K562 (cell line): Measurements from ENCODE around the gene TSPAN13. TPM values are rescaled to one million over a fixed set of nuclear protein-coding genes. Genes with fewer than 3 reads are reported as not detected.

ENCODE experiments used
- ATF4 ChIP-seq: fragments of 450-650 bp; formaldehyde crosslinking; IDR thresholded peaks from 2 replicates; pipeline ENCODE4 v1.4.0; 2022; ENCODE audit warnings: mild to moderate bottlenecking, moderate library complexity
- BHLHE40 ChIP-seq: IDR thresholded peaks from 2 replicates; pipeline ENCODE4 v1.6.1; 2011; ENCODE audit warnings: low read length, improper control_type of control experiment
- ID3 ChIP-seq, 2 experiments: fragments of 250-450 bp in 1 of 2; fragments of 450-650 bp in 1 of 2; sonication (Bioruptor Pico) in 1 of 2; IDR thresholded peaks; 2 replicates each; pipeline versions ENCODE4 v1.6.1 to v1.8.0; 2016 to 2021; ENCODE audit warnings: mild to moderate bottlenecking in 2 of 2, moderate library complexity in 2 of 2, missing compliant biosample characterization in 1 of 2, missing genetic modification characterization in 1 of 2
- ILF3 ChIP-seq: fragments of 450-650 bp; IDR thresholded peaks from 2 replicates; pipeline ENCODE4 v1.6.1; 2018; ENCODE audit warnings: antibody characterized with exemption, mild to moderate bottlenecking, moderate library complexity, borderline replicate concordance
- MLX ChIP-seq, 2 experiments: fragments of 450-650 bp in 1 of 2; sonication (generic) in 1 of 2; formaldehyde crosslinking; conservative IDR thresholded peaks; 2 replicates each; pipeline versions ENCODE4 v1.4.0 to v1.8.1; 2020 to 2022; ENCODE audit warnings: mild to moderate bottlenecking in 1 of 2, missing genetic modification reagents in 1 of 2
- NELFE ChIP-seq: IDR thresholded peaks from 2 replicates; pipeline ENCODE4 v1.6.1; 2011; ENCODE audit warnings: mild to moderate bottlenecking; ENCODE audit not compliant: insufficient read depth, insufficient read length
- NR2F6 ChIP-seq: fragments of 450-650 bp; formaldehyde crosslinking; IDR thresholded peaks from 2 replicates; pipeline ENCODE4 v1.4.0; 2020; ENCODE audit warnings: mild to moderate bottlenecking
- PTRF ChIP-seq: fragments of 450-650 bp; IDR thresholded peaks from 2 replicates; pipeline ENCODE4 v1.6.1; 2016; ENCODE audit warnings: mild to moderate bottlenecking, missing genetic modification characterization, missing compliant biosample characterization
- RAD21 ChIP-seq, 2 experiments: fragments of 250-450 bp in 1 of 2; fragments of 450-650 bp in 1 of 2; sonication (Bioruptor Pico) in 1 of 2; formaldehyde crosslinking in 1 of 2; IDR thresholded peaks in 1 of 2; conservative IDR thresholded peaks in 1 of 2; 2 replicates each; pipeline versions ENCODE4 v1.4.0 to v1.8.0; 2020 to 2022; ENCODE audit warnings: mild to moderate bottlenecking in 2 of 2, moderate library complexity in 1 of 2
- SIN3A ChIP-seq, 2 experiments: fragments of 150-350 bp in 1 of 2; IDR thresholded peaks; 2 replicates each; pipeline ENCODE4 v1.6.1; 2011 to 2016; ENCODE audit warnings: borderline replicate concordance in 2 of 2, low read depth in 2 of 2, low read length in 2 of 2, mild to moderate bottlenecking in 2 of 2, moderate library complexity in 2 of 2; ENCODE audit not compliant: control insufficient read depth in 1 of 2
- ZFP1 ChIP-seq: fragments of 450-650 bp; formaldehyde crosslinking; IDR thresholded peaks from 2 replicates; pipeline ENCODE4 v1.4.0; 2020; ENCODE audit warnings: mild to moderate bottlenecking, mixed read lengths
- ZKSCAN8 ChIP-seq: fragments of 200-800 bp; sonication (Bioruptor generic); IDR thresholded peaks from 2 replicates; pipeline ENCODE4 v1.6.1; 2016; ENCODE audit warnings: missing genetic modification characterization, missing compliant biosample characterization
- ZNF253 ChIP-seq: fragments of 250-450 bp; sonication (Bioruptor Pico); conservative IDR thresholded peaks from 2 replicates; pipeline ENCODE4 v1.6.1; 2021; ENCODE audit warnings: mild to moderate bottlenecking
- ZNF695 ChIP-seq: fragments of 450-650 bp; formaldehyde crosslinking; IDR thresholded peaks from 2 replicates; pipeline ENCODE4 v1.4.0; 2020; ENCODE audit warnings: mild to moderate bottlenecking, moderate library complexity
- polyA plus RNA-seq, 8 experiments: library from polyadenylated mRNA; depleted of rRNA in 4 of 8; stranded (reverse) in 5 of 8; unstranded in 3 of 8; fragments of >200 nt; fragmentation: Nextera tagmentation in 2 of 8; fragmentation: Illumina TruSeq in 1 of 8; extraction: Ambion mirVana in 2 of 8; extraction: Trizol in 1 of 8; gene quantifications; 2 replicates each; pipeline versions ENCODE4 v1.2.1 to v1.2.3, GENCODE V29; 2011 to 2014; ENCODE audit warnings: inconsistent platforms in 1 of 8, missing spikeins in 1 of 8
- total RNA-seq, 7 experiments: library from RNA; depleted of rRNA in 6 of 7; stranded (reverse); fragments of >200 nt in 6 of 7; fragmentation: Illumina TruSeq in 2 of 7; extraction: Trizol in 2 of 7; gene quantifications; 2 replicates each; pipeline versions ENCODE4 v1.2.1 to v1.2.3, GENCODE V29; 2011 to 2021; ENCODE audit warnings: low replicate concordance in 1 of 7
- TF ChIP-seq, protein P1 (sequence below): fragments of 250-450 bp; sonication (Bioruptor Pico); IDR thresholded peaks from 2 replicates; pipeline ENCODE4 v1.4.0; 2020; ENCODE audit warnings: mild to moderate bottlenecking
- TF ChIP-seq, protein P2 (sequence below): sonication (generic); formaldehyde crosslinking; IDR thresholded peaks from 2 replicates; pipeline ENCODE4 v1.8.1; 2022; ENCODE audit warnings: missing genetic modification reagents
- TF ChIP-seq, protein P3 (sequence below): fragments of 150-350 bp; IDR thresholded peaks from 2 replicates; pipeline ENCODE4 v1.6.1; 2014; ENCODE audit warnings: low read depth, mild to moderate bottlenecking, low read length, borderline replicate concordance

The TSPAN13 gene
- total and polyA plus RNA-seq, 9 of the 15 experiments (the other 6 are each of a cell fraction or from before 2014, with no cell fraction given): 7.8 to 46.3 (median 20.0) TPM

GRCh38 chr7:16739863-16740622 lies 13.5 kb upstream of the TSPAN13 start (continued):
- TF ChIP-seq, protein P1, sequence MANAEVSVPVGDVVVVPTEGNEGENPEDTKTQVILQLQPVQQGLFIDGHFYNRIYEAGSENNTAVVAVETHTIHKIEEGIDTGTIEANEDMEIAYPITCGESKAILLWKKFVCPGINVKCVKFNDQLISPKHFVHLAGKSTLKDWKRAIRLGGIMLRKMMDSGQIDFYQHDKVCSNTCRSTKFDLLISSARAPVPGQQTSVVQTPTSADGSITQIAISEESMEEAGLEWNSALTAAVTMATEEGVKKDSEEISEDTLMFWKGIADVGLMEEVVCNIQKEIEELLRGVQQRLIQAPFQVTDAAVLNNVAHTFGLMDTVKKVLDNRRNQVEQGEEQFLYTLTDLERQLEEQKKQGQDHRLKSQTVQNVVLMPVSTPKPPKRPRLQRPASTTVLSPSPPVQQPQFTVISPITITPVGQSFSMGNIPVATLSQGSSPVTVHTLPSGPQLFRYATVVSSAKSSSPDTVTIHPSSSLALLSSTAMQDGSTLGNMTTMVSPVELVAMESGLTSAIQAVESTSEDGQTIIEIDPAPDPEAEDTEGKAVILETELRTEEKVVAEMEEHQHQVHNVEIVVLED (CRISPR knock-in tag): no peak
- TF ChIP-seq, protein P2, sequence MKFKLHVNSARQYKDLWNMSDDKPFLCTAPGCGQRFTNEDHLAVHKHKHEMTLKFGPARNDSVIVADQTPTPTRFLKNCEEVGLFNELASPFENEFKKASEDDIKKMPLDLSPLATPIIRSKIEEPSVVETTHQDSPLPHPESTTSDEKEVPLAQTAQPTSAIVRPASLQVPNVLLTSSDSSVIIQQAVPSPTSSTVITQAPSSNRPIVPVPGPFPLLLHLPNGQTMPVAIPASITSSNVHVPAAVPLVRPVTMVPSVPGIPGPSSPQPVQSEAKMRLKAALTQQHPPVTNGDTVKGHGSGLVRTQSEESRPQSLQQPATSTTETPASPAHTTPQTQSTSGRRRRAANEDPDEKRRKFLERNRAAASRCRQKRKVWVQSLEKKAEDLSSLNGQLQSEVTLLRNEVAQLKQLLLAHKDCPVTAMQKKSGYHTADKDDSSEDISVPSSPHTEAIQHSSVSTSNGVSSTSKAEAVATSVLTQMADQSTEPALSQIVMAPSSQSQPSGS: no peak
- TF ChIP-seq ZNF695: no peak
- TF ChIP-seq NELFE: no peak
- no peak for TF ChIP-seq MLX (CRISPR knock-in tag; conservative IDR thresholded peaks at IDR 0.05)
- TF ChIP-seq, protein P3, sequence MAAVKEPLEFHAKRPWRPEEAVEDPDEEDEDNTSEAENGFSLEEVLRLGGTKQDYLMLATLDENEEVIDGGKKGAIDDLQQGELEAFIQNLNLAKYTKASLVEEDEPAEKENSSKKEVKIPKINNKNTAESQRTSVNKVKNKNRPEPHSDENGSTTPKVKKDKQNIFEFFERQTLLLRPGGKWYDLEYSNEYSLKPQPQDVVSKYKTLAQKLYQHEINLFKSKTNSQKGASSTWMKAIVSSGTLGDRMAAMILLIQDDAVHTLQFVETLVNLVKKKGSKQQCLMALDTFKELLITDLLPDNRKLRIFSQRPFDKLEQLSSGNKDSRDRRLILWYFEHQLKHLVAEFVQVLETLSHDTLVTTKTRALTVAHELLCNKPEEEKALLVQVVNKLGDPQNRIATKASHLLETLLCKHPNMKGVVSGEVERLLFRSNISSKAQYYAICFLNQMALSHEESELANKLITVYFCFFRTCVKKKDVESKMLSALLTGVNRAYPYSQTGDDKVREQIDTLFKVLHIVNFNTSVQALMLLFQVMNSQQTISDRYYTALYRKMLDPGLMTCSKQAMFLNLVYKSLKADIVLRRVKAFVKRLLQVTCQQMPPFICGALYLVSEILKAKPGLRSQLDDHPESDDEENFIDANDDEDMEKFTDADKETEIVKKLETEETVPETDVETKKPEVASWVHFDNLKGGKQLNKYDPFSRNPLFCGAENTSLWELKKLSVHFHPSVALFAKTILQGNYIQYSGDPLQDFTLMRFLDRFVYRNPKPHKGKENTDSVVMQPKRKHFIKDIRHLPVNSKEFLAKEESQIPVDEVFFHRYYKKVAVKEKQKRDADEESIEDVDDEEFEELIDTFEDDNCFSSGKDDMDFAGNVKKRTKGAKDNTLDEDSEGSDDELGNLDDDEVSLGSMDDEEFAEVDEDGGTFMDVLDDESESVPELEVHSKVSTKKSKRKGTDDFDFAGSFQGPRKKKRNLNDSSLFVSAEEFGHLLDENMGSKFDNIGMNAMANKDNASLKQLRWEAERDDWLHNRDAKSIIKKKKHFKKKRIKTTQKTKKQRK: no peak
- TF ChIP-seq PTRF (tag): no peak
- TF ChIP-seq ATF4 (CRISPR knock-in tag): no peak
- TF ChIP-seq ILF3: no peak; the same call in 1 of the 2 replicates
- no peak for TF ChIP-seq ZNF253
- peak; percentile 25 to 26; a peak in 1 of 4 replicates for TF ChIP-seq RAD21 (CRISPR knock-in tag; conservative IDR thresholded peaks at IDR 0.05 in 1 of 2, IDR thresholded peaks at IDR 0.05 in 1 of 2)
- no peak for TF ChIP-seq NR2F6 (CRISPR knock-in tag)
- TF ChIP-seq SIN3A (IDR thresholded peaks at IDR 0.05; ENCODE audit: borderline replicate concordance in 2 of 2, control insufficient read depth in 1 of 2, low read depth in 2 of 2, low read length in 2 of 2): 0 out of 4 replicates have a peak, but pooled peaks of 1 of the 2 experiments have one; percentile 19
- no peak for TF ChIP-seq ZFP1 (CRISPR knock-in tag)
- TF ChIP-seq ID3 (CRISPR knock-in tag; IDR thresholded peaks at IDR 0.05): no peak
- no peak for TF ChIP-seq ID3 (tag; IDR thresholded peaks at IDR 0.05)
- peak; percentile 95 for TF ChIP-seq BHLHE40
- peak; percentile 64; the same call in 1 of the 2 replicates for TF ChIP-seq ZKSCAN8 (CRISPR knock-in tag)
